ENCODE data around the gene DENND4C.

The DENND4C gene

DNA sequence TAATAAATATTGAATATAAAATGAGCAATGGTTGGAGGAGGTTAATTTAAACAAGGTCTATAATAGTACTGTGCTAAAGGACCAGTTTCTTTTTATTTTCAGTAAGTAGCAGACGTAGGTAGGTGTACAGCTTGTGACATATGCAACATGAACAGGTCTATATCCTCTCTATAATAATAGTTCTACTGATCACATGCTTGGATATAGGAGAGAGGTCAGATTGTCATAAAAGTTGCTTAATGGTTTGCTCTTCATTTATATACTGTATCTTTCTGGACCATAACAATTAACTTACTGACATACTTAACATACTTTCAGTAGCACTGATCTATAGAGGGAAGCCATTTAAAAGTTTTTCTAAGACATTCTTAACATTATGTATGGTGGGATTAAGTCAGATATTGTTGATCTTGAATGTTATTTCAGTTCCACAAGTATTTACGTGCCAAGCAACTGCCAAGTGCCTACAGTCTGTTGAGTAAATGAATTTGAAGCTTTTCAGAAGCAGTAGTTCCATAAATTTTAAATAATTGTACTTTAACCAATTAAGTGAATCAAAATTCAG is 68.0 kb downstream of the DENND4C start:
- H3K36me3 ChIP-seq (replicated peaks; ENCODE audit: insufficient read depth, low read length), result no peaks in the 10 kb centered on the region
- H3K9ac ChIP-seq (ENCODE audit: low read length), result no peak overlapping the region
- no peaks in the 10 kb centered on the region for H3K27me3 ChIP-seq (replicated peaks; ENCODE audit: insufficient read depth, low read length)
- no peaks in the 10 kb centered on the region for H4K20me1 ChIP-seq (ENCODE audit: insufficient read depth, low read length)
- H3K4me3 ChIP-seq (ENCODE audit: low read length), result no peak overlapping the region
- H3F3A ChIP-seq (ENCODE audit: insufficient read depth, low read length), result no peaks in the 10 kb centered on the region
- H3K4me1 ChIP-seq (ENCODE audit: low read length), result no peaks in the 10 kb centered on the region
- H3K79me2 ChIP-seq (ENCODE audit: low read length), result no peaks in the 10 kb centered on the region
- TF ChIP-seq EZH2phosphoT487 (IDR thresholded peaks at IDR 0.05; ENCODE audit: low read length), result no peak
- TF ChIP-seq, protein P1, sequence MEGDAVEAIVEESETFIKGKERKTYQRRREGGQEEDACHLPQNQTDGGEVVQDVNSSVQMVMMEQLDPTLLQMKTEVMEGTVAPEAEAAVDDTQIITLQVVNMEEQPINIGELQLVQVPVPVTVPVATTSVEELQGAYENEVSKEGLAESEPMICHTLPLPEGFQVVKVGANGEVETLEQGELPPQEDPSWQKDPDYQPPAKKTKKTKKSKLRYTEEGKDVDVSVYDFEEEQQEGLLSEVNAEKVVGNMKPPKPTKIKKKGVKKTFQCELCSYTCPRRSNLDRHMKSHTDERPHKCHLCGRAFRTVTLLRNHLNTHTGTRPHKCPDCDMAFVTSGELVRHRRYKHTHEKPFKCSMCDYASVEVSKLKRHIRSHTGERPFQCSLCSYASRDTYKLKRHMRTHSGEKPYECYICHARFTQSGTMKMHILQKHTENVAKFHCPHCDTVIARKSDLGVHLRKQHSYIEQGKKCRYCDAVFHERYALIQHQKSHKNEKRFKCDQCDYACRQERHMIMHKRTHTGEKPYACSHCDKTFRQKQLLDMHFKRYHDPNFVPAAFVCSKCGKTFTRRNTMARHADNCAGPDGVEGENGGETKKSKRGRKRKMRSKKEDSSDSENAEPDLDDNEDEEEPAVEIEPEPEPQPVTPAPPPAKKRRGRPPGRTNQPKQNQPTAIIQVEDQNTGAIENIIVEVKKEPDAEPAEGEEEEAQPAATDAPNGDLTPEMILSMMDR (IDR thresholded peaks at IDR 0.05; ENCODE audit: low read length), result no peak
- no peak for TF ChIP-seq EZH2 (optimal IDR thresholded peaks at IDR 0.05; ENCODE audit: low read depth, low read length)
- no peaks in the 10 kb centered on the region for H3K9me3 ChIP-seq (replicated peaks; ENCODE audit: insufficient read depth, low read length)
- H3K9me2 ChIP-seq (replicated peaks; ENCODE audit: insufficient read depth, low read length), result no peaks in the 10 kb centered on the region
- H2AFZ ChIP-seq (ENCODE audit: low read length), result no peak overlapping the region
- no peak overlapping the region for H3K27ac ChIP-seq (ENCODE audit: low read length)
- no peak overlapping the region for H3K4me2 ChIP-seq (ENCODE audit: low read depth, low read length)
- DNase-seq, result no peak

DNA sequence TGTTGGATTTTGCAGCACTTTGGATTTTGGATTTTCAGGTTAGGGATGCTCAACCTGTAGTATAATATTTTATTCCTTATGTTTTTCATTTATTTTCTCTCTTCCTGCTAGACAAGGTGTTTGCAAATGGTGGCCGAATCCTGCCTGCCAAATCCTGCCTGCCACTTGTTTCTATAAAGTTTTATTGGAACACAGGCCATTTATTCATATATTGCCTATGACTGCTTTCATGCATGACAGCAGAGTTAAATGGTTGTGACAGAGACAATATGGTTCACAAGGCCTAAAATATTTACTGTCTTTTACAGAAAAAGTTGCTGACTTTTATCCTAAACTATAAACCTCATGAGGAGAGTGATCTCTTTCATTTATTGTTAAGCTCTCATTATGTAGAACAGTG is 72.7 kb downstream of the DENND4C start:
- no peak overlapping the region for H3K4me2 ChIP-seq (ENCODE audit: low read depth, low read length)
- H3K36me3 ChIP-seq (replicated peaks; ENCODE audit: insufficient read depth, low read length), result no peaks in the 10 kb centered on the region
- H3K27ac ChIP-seq (ENCODE audit: low read length), result no peak overlapping the region
- H3F3A ChIP-seq (ENCODE audit: insufficient read depth, low read length), result no peaks in the 10 kb centered on the region
- no peaks in the 10 kb centered on the region for H3K27me3 ChIP-seq (replicated peaks; ENCODE audit: insufficient read depth, low read length)
- H3K9me2 ChIP-seq (replicated peaks; ENCODE audit: insufficient read depth, low read length), result no peaks in the 10 kb centered on the region
- no peaks in the 10 kb centered on the region for H4K20me1 ChIP-seq (ENCODE audit: insufficient read depth, low read length)
- H2AFZ ChIP-seq (ENCODE audit: low read length), result no peak overlapping the region
- no peaks in the 10 kb centered on the region for H3K79me2 ChIP-seq (ENCODE audit: low read length)
- H3K9ac ChIP-seq (ENCODE audit: low read length), result no peak overlapping the region
- no peak overlapping the region for H3K4me3 ChIP-seq (ENCODE audit: low read length)
- no peak for DNase-seq
- H3K4me1 ChIP-seq (ENCODE audit: low read length), result no peaks in the 10 kb centered on the region
- TF ChIP-seq, protein P1 (IDR thresholded peaks at IDR 0.05; ENCODE audit: low read length), result no peak
- TF ChIP-seq EZH2phosphoT487 (IDR thresholded peaks at IDR 0.05; ENCODE audit: low read length) (no peak), EZH2 (optimal IDR thresholded peaks at IDR 0.05; ENCODE audit: low read depth, low read length) (no peak)
- H3K9me3 ChIP-seq (replicated peaks; ENCODE audit: insufficient read depth, low read length), result no peaks in the 10 kb centered on the region

DNA sequence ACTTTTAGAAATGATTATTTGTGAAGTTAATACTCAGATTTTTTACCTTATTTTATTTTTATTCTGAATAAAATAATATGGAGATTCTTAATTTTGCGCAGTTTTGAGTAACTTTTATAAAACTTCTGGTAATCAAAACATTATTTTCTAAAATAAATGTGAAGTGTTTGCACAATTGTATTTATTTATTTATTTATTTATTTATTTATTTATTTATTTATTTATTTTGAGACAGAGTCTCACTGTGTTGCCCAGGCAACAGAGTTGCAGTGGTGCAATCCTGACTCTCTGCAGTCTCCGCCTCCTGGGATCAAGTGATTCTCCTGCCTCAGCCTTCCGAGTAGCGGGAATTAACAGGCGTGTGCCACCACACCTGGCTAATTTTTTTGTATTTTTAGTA is 76.1 kb downstream of the DENND4C start:
- DNase-seq, result no peak
- H3K36me3 ChIP-seq (replicated peaks; ENCODE audit: insufficient read depth, low read length), result no peaks in the 10 kb centered on the region
- no peaks in the 10 kb centered on the region for H3F3A ChIP-seq (ENCODE audit: insufficient read depth, low read length)
- H3K4me1 ChIP-seq (ENCODE audit: low read length), result no peaks in the 10 kb centered on the region
- no peak overlapping the region for H3K4me2 ChIP-seq (ENCODE audit: low read depth, low read length)
- no peaks in the 10 kb centered on the region for H3K27me3 ChIP-seq (replicated peaks; ENCODE audit: insufficient read depth, low read length)
- H3K9me3 ChIP-seq (replicated peaks; ENCODE audit: insufficient read depth, low read length), result no peaks in the 10 kb centered on the region
- no peak for TF ChIP-seq EZH2phosphoT487 (IDR thresholded peaks at IDR 0.05; ENCODE audit: low read length)
- no peak for TF ChIP-seq EZH2 (optimal IDR thresholded peaks at IDR 0.05; ENCODE audit: low read depth, low read length)
- TF ChIP-seq, protein P1 (IDR thresholded peaks at IDR 0.05; ENCODE audit: low read length), result no peak
- H4K20me1 ChIP-seq (ENCODE audit: insufficient read depth, low read length), result no peaks in the 10 kb centered on the region
- H3K27ac ChIP-seq (ENCODE audit: low read length), result no peak overlapping the region
- no peak overlapping the region for H3K9ac ChIP-seq (ENCODE audit: low read length)
- no peak overlapping the region for H2AFZ ChIP-seq (ENCODE audit: low read length)
- no peaks in the 10 kb centered on the region for H3K79me2 ChIP-seq (ENCODE audit: low read length)
- no peak overlapping the region for H3K4me3 ChIP-seq (ENCODE audit: low read length)
- no peaks in the 10 kb centered on the region for H3K9me2 ChIP-seq (replicated peaks; ENCODE audit: insufficient read depth, low read length)
